HG03432 (cell line): ENCODE results near the gene NR2F2.

ENCODE experiments used
- ATAC-seq: cut with Tn5 transposase; IDR thresholded peaks from one replicate; pipeline ENCODE4 v1.9.1; 2021; ENCODE audit warnings: mild to moderate bottlenecking, moderate library complexity; ENCODE audit not compliant: unreplicated experiment

NR2F2 gene

GRCh38 chr15:96330450-96331143 lies at the start of gene NR2F2:
Gene NR2F2, plus strand, starts transcription at chr15:96330700. Its CDS starts 1,406 bp downstream, at chr15:96332106.
- peak; percentile 77 for ATAC-seq

- no peak for ATAC-seq
These were observed 45.2 kb upstream of the NR2F2 start for GRCh38 chr15:96285305-96285704.

GRCh38 chr15:96285729-96286254 lies 44.7 kb upstream of the NR2F2 start:
- ATAC-seq = no peak

GRCh38 chr15:96290679-96291078 lies 39.8 kb upstream of the NR2F2 start:
- no peak for ATAC-seq

GRCh38 chr15:96292635-96293034 lies 37.9 kb upstream of the NR2F2 start:
- ATAC-seq = no peak

- no peak for ATAC-seq
These were observed 37.1 kb upstream of the NR2F2 start for GRCh38 chr15:96293441-96293840.

GRCh38 chr15:96294766-96295165 lies 35.7 kb upstream of the NR2F2 start:
- ATAC-seq = no peak

- ATAC-seq = no peak
These were observed 34.2 kb upstream of the NR2F2 start for GRCh38 chr15:96296264-96296663.

GRCh38 chr15:96297783-96298182 lies 32.7 kb upstream of the NR2F2 start:
- no peak for ATAC-seq

- no peak for ATAC-seq
These were observed 32.3 kb upstream of the NR2F2 start for GRCh38 chr15:96298217-96298616.

GRCh38 chr15:96300836-96301235 lies 29.7 kb upstream of the NR2F2 start:
- no peak for ATAC-seq

GRCh38 chr15:96303503-96304056 lies 26.9 kb upstream of the NR2F2 start:
- no peak for ATAC-seq

GRCh38 chr15:96304839-96305238 lies 25.7 kb upstream of the NR2F2 start:
- ATAC-seq = no peak

GRCh38 chr15:96306321-96306720 lies 24.2 kb upstream of the NR2F2 start:
- ATAC-seq = no peak

- no peak for ATAC-seq
These were observed 22.6 kb upstream of the NR2F2 start for GRCh38 chr15:96307856-96308394.

GRCh38 chr15:96309143-96309660 lies 21.3 kb upstream of the NR2F2 start:
- ATAC-seq = no peak

- no peak for ATAC-seq
These were observed 19.1 kb upstream of the NR2F2 start for GRCh38 chr15:96311256-96311955.

- no peak for ATAC-seq
These were observed 18.6 kb upstream of the NR2F2 start for GRCh38 chr15:96311956-96312294.

- ATAC-seq = no peak
These were observed 17.7 kb upstream of the NR2F2 start for GRCh38 chr15:96312641-96313335.

GRCh38 chr15:96314518-96314917 lies 16.0 kb upstream of the NR2F2 start:
- ATAC-seq = no peak

- no peak for ATAC-seq
These were observed 15.5 kb upstream of the NR2F2 start for GRCh38 chr15:96314963-96315362.
